Left hindlimb (tissue), 1 donor: ENCODE measurements around the gene NR2F6.

Experiments used
- DNase-seq: peaks from one replicate; pipeline ENCODE4 v3.0.0-alpha.2; 2018

The NR2F6 gene

DNA sequence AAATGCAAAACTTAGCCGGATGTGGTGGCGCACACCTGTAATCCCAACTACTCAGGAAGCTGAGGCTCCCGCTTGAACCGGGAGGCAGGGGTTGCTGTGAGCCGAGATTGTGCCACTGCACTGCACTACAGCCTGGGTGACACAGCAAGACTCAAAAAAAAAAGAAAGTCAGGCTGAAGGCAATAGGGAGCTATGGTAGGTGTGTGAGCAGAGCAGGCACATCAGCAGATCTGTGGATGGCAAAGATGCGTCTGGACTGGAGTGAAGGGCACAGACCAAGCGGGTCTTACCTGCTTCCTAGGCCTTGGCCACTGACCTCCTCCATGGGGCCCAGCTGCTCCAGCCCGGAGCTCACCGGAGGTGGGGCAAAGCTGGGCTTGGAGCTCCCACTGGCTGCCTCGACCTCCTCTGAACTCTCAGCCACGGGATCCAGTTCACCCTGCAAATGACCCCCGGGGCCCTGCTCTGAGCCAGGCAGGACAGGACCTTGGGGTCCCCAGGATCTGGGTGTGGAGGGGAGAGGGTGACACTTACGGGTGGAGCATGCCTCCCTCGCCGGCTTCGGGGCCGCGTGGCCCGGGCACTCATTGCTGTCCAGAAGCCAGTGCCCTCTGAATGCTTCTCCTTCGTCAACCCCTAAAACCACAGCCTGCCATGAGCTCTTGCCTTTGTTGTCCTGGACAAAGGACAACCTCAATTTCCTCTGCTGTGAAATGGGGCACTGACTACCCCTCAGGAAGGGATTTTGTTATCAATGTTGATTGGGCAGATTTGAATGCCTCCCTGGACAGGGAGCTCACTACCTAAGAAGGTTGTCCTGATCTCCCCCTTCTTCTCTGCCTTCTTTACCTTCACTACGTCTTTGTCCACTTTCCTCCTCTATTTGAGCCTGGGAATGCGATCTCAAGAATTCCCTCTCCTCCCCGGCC lies 18.3 kb upstream of the NR2F6 start:
- DNase-seq, result no peak

DNA sequence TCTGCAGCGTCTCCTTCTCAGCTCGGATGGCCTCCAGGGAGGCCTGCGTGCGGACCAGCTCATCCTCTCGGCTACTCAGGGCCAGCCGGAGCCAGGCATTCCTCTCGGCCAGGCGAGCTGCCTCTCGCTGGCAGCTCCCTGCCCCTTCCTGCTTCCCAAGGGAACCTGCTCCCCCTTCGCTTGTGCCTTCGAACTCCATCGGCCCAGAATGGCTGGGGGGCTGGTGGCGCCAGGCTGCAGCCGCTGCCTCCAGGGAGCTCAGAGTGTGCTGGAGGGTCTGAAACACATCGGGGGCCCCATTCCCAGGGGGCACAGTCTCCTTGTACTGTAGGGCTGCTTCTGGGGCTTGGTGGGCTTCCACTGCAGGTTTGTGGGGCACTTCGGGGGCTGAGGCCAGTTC lies 16.8 kb upstream of the NR2F6 start:
- DNase-seq, result no peak

DNA sequence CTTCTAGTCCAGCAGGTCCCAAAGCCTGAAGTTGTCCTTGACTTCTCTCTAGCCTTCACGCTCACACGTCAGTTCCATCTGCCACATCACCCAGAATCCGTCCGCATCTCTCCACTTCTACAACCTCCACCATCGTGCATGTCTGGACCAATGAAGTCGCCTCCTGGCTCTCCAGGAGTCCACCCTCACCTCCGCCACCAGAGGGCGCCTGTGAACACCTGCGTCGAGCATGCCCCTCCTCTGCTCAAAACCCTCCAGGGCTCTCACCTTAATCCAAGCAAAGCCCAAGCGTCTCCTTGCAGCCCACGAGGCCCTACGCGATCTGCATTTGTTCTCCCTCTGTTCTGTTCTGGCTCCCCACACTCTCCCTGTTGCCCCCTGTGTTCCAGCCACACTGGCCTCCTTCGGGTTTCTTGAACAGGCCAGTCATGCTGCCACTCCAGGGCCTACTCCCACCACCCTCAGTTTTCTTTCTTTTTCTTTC lies 15.2 kb upstream of the NR2F6 start:
- peak; percentile 53 for DNase-seq

DNA sequence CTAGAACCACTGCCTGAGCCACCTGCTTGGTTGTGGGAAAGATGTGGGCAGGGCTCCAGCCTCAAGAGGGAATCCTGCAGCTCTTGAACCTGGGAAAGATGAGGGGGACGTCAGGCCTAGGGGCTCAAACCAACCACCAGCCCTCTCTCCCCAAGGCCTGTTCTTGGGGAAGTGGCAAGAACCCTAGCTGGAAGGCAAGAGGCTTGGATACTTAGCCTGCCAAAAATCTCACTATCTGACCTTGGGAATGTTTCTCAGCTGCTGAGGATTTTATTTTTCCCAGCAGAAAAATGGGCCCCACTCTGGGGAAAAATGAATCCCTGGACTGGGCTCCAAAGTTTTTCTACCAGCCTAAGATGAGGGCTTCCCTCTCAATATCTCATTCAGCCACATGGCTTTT lies 14.2 kb upstream of the NR2F6 start:
- DNase-seq, result no peak

DNA sequence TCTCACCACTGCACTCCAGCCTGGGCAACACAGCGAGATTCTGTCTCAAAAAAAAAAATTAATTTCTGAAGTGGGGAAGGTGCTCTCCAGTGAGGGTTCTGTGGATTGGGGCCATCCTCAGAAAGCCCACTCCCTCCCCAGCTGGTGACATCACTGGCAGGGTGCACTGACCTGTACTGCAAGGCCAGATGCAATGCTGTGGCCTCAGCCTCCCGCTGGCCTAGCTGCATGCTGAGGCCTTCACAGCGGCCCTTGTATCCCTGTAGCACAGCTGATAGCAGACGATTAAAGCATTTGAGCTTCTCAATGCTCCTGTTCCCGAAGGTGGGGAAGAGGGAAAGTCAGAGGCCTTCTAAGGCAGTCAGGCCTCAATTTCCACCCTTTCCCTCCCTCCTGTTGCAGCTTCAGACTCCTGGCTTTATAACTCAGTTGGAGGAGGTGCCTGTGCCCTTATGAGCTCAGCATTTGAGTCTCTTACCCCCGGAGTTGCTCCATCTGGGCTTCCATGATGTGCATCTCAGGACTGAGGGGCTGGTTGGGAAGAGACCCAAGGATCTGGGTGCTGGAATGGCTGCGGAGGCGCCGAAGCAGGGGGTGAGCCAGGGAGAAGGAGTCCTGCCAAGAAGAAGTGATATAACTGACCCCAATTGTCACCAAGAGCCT lies 13.5 kb upstream of the NR2F6 start:
- no peak for DNase-seq

DNA sequence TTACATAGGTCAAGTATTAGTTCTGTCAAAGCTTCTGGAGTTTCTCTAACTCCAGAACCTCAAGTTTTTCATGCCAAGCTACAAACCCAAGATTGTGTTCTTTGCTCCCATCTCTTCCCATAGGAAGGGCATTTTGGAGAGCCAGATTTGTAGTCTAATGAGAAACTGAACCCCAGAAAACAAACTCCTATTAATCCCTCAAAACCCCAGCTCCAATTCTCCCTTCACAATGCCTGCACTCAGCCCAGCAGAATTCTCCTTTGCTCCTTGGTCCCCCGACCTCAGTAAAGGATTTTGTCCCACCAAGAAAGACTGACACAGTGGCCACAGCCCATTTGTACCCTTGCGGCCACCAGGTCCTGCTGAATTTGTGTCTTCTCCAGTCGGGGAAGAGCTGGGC lies 10.4 kb upstream of the NR2F6 start:
- DNase-seq, result no peak

DNA sequence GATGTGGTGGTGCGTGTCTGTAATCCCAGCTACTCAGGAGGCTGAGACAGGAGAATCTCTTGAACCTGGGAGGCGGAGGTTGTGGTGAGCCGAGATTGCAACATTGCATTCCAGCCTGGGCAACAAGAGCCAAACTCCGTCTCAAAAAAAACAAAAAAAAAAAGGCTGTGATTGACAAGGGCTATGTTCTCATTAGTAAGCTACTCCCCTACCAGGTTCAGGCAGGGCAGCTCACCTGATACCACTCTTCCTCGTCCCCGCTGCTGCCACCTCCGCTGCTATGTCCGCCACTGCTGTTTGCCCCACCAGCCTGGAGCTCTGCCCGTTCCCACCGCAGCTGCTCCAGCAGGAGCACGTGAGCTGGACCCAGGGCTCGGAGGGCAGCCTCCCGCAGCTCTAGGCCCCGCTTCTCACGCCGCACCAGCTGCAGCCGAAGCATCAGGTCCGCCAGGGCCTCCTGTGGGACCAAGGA lies 9.5 kb upstream of the NR2F6 start:
- no peak for DNase-seq

DNA sequence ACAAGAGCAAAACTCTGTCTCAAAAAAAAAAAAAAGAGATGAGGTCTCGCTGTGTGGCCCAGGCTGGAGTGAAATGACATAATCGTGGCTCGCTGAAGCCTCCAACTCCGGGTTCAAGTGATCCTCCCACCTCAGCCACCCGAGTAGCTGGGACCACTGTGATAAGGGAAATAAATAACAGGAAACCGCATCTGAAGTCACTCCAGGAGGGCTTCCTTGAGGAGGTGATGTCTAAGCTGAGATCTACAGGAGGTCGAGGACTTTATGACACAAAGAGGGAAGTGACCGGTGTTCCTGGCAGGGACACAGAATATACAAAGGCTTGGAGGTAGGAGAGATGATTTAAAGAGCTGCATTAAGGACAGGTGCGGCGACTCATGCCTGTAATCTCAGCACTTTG lies 8.9 kb upstream of the NR2F6 start:
- DNase-seq, result no peak

DNA sequence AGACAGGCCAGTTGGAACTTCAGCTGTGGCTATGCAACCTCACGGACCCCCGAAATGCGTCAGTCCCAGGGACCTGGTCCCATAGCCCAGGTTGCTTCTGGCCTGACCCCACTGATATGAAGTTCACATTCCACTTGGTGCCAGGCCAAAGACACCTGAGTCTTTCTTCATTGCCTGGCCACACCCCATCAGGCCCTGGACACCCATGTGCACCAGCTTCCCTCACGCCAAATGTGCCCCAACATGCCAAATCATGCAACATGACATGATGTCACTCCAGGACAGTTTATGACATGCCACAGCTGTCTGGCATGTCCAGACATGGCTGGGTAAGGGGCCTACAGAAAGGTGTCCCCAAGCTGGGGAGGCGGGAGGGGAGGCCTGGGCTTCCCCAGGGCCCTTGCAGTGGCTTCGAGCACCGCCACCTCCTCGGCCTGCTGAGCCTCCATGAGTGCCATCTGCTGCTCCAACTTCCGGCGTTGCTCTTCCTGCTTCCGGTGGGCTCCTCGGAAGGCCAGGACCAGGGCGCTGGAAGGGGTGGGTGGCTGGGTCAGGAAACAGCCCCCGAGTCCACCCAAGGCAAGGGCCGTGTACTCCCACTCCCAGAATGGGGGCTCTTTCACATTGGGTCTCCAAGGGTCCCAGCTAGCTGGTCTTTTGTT lies 4.3 kb upstream of the NR2F6 start:
- DNase-seq, result no peak

DNA sequence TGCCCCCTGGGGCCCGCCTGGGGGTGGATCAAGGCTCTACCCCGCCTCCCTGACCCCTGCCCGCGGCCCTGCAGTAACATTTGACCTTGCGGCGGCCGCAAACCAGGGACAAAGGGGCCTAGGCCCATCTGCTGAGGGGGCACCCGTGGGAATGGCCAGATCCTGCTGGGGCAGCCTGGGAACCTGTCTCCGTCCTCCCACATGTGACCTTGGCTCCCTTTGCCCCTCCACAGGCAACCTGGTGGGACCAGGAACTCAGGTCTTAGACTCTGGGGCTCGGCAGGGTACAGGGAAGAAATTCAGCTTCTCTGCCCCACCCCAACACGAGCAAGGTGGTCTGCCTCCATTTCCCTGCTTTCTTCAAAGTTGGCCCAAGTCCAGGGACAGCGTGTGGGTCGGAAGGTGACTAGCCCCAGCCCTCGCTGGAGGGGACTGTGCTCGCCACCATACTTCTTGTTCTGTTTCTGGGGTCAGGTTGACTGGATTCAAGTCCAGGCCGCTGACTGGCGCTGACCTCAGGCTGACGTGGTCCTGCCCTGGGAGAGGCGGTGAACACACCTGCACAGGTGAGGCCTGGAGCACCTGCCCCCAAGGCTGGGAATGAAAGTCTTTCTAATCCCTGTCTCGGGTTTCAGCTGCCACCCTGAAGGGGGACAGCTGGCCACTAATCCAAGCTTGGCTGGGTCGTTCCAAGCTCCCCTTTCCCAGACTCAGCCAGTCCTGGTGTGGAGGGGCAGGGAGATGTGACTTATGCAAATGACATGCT lies 2.5 kb upstream of the NR2F6 start:
- DNase-seq, result no peak

DNA sequence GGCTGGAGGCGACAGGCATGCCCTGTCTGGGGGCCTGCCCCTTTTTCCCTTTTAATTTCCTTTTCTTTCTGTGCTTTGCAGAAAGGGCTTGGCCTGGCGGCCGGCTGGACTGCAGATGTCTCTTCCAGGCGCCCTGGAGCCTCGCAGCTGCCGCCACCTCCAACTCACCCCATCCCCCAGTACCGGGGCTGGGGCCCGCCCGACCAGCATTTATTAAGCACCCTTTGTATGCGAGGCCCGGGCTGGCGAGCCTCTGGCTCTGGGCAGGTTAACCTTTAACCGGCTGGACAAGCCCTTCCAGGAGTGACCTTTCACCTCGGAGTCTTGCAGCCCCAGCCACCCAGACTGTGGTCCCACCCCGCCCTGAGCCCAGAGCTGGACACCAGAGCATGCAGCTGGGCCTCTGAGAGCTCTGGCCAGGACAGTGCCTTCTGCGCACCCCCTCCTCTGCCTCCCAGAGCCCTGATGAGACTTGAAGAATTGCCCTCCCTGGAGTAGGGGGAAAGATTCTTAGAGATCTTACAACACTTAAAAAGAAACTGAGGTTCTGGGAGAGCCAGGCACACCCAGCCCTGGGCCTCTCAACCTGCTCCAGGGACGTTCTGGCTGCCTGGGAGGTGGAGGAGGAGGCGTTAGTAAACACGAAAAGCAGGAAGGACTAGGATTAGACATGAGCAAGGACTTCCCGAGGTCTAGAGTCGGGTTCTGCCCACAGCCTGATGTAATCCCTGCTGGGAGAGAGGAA lies 1.1 kb upstream of the NR2F6 start:
- no peak for DNase-seq

DNA sequence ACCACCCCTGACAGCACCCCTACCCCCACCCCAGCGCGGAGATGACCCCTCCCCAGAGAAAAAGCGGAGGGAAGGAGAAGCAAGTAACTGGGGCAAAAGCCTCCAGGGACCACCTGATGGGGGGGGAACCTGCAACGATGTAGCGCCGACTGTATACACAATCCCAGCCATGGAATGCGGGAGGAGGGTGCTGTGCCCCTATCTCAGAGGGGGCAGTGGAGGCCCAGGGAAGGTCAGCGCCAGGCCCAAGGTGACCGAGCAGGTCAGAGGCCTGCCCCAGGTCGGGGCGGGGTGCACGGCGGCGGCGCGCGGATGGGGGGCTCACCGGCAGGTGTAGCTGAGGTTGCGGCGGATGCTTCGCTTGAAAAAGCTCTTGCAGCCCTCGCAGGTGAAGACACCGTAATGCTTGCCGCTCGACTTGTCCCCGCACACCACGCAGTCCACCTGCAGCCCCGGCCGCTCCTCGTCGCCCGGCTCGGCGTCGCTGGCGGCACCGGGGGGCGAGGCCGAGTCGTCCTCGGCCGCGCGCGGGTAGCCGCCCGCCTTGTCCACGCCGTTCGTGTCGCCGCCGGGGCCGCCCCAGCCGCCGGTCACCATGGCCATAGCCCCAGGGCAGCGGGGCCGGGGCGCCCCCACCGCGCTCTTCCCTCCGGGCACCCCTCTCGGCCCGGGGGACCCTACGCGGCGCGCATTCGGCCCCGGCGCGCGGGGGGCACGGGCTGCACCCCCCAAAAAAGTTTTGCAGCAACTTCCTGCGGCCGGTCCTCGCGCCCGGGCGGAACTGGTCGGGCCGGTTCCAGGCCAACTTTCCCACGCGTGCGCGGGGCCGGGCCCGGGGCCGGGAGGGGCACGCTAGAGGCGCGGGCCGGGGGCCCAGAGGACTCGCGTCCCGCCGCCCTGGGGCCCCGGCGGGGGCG lies 843 bp downstream of the NR2F6 start:
- DNase-seq, result no peak

DNA sequence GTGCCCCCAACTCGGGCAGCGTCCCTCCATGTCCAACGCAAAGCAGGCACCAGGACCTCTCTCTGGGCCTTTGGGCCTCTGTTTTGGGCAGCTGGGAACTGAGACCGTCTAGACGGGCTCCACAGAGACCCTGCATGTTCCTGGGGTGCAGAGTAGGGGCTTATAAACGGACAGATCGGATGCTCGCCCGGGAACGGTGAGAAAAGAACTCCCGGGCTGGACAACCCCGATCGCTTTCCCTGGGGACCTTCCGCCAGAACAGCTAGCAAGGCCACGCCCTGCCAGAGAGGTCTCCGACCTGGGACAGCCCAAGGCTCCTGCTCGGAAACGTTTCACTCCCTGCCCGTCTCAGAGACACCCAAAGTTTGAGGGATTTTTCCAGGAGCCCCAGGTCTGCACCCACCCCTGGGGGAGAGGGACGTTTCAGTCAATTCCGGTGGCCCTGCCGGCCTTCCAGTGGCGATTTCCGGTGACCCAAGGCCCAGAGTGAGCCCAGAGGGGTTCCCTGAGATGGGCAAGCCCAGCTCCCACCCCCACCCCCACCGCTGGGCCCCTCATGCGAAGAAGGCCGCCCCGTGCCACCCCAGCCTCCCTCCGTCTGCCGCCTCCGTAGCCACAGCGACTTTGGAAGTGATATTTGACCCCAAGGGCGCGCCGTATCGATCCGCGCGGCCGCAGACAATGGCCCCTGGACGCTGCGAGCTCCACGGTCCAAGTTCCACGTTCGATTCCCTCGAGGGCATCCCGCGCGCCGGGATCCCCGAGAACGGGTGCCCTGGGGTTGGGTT lies 1.7 kb downstream of the NR2F6 start:
- DNase-seq, result no peak

DNA sequence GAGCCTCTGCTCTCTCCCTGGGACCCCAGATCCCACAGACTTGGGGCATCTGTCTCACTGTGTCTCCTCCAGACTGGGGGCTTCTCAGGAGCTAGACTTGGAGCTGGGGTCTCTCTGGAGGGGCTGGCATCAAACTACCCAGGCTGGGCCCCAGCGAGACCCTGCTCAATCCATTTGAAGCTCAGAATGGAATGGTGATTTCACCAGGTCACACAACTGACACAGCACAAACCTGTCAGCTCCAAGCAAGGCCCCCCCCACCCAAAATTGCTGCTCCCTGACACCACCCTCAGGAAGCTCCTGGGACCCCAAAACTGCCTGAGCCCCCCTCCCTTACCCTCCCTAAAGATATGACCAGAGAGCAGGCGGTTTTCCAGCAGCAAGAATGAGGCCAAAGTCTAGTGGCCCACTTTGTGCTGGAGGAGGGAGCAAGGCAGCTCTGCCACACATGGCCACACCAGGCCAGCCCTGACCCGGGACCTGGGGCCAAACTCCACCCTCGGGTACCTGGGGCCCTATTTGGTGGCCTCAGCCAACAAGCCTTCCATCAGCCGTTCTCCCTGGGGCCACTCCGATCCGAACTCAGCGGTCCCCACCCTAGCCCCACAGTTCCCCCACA lies 2.4 kb downstream of the NR2F6 start:
- no peak for DNase-seq

DNA sequence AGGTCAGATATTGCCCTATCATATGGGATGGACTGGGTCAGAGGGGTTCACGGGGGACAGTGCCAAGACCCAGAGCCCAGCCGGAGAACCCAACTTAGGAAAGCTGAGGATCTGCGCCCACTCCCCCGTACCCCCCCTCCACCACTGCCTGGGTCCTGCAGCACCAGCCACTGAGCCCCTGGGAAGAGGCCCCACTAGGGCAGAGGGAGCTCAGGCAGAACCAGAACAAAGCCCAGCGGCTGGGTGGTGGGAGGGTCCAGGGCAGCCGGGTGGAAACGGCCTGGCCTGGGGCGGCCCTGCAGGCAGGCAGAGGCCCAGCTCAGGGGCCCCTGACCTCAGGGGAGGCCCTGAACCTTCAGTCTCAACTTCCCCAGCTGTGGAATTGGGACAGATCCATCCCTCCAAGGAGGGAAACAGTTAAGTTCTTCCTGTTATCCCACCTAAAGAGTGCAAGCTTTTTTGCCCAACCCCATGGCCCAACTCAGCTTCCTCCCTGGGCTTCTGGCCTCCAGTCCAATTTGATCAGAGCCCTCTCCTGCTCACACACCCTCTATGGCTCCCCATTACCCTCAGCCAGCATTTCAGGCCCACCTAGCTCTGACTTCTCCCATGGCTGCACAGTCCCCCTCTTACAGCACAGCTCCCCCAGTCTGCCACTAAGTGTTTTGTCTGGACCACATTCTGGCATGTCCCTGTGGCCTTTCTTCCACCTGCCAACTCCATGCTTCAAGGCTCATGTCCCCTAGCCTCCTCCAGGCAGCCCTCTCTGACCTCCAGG lies 3.1 kb downstream of the NR2F6 start:
- DNase-seq, result no peak

DNA sequence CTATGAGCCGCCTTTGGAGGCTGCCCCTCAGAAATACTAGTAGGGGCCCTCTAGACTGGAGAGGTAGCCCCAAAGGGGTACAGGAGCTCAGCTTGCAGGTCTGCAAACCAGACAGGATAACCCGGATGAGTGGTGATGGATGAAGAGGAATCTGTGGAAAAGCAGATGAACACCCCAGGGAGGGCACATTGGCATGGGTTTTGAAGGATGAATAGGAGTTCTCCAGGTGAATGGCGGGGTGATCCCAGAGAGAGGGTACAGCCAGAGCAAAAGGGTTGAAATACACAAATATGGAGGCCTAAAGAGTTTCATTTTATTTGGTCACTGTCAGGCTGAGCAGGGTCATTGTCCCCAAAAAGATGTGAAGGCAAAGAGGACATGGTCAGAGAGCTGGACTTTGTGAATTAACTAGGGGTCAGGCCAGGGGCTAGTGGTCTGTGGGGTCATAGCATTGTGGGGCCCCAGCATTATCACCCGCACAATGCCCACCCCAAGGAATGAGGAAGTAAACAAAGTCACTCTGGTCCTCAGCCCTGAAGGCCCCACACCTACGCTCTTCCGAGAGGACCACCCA lies 4.8 kb downstream of the NR2F6 start:
- DNase-seq, result no peak

DNA sequence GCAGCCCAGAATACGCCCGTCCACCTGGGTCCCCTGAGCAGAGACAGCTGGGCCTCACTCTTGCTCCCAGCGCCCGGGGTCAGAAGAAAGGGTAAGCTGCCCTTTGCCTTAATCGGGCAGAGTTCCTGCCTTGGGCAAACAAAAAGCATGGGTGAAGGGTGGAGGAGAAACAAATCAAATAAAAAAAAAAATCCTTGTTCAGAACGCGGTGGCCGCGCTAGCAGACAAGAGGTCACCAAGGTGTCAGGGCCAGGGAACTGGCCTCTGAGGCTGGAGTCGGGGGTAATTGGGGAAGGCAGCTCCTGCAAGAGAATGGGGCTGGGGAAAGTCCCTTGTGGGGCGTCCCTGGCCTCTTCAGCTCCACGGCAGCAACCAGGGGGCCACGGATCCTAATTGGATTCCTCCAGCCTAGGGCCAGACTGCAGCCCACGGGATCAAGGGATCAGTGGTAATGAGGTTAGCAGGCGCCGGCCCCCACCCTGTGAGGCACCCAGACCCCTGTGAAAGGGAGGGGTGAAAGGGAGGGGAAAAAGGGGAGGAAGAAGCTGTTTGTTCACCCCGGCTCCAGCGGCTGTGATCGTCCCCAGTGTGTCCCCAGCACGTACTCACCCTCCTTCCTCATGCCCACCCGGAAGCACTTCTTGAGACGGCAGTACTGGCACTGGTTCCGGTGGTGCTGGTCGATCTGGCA lies 5.5 kb downstream of the NR2F6 start:
- DNase-seq, result no peak
